ENCODE data around the gene CYSLTR2.

Gene CYSLTR2

DNA sequence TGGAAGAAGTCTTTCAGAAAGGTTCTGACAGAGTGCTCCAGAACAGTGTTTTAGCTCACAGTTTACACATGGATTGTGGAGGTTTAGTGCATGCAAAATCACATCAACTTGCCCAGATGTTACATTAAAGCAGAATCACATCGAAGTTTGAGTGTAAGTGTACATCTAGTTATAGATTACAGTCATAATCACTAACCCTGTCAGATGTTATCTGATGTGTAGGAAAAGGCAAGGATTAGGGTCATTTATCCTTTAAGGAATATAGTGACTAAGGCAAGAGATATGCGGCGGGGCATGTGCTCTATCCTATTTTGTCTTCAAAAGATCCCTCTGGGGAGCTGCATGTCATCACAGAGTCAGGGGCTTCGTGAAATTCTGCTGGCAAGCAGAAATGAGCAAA lies 66.9 kb downstream of the CYSLTR2 start:
- no peaks in the 10 kb centered on the region for H3K4me1 Mint-ChIP-seq
- peaks cover 61% of the 10 kb centered on the region for H3K9me3 Mint-ChIP-seq
- H3K27me3 Mint-ChIP-seq (ENCODE audit: low read depth, poor library complexity), result peaks cover 3% of the 10 kb centered on the region
- H3K4me3 Mint-ChIP-seq, result no peak overlapping the region
- no peaks in the 10 kb centered on the region for H3K36me3 Mint-ChIP-seq (ENCODE audit: low read depth)
- TF ChIP-seq CTCF (IDR thresholded peaks at IDR 0.05), result no peak
- H3K27ac Mint-ChIP-seq, result no peak overlapping the region
- no peak for DNase-seq

- Mint-ChIP-seq H3K9me3 (peaks cover 40% of the 10 kb centered on the region), H3K36me3 (ENCODE audit: low read depth) (no peaks in the 10 kb centered on the region), H3K4me3 (no peak overlapping the region), H3K27me3 (ENCODE audit: low read depth, poor library complexity) (peaks cover 3% of the 10 kb centered on the region), H3K27ac (no peak overlapping the region), H3K4me1 (peaks cover 12% of the 10 kb centered on the region)
- no peak for DNase-seq
- no peak for TF ChIP-seq CTCF (IDR thresholded peaks at IDR 0.05)
Measured at GRCh38 chr13:48723168-48723567, 69.4 kb downstream of the CYSLTR2 start.

DNA sequence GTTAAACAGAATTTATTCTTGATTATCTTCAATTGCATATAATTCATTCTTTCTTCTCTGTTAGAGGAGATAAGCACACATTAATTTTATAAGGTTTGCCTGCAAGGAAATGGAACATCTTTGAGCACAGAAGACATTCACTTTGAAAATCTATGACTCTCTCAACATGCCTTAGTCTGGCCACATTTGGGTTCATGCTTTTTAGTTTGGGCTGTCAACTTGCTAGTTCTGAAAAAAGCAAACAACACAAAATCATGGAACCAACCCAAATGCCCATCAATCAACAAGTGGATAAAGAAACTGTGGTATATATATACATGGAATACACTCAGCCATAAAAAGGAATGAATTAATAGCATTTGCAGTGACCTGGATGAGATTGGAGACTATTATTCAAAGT lies 71.5 kb downstream of the CYSLTR2 start:
- Mint-ChIP-seq H3K36me3 (ENCODE audit: low read depth) (no peaks in the 10 kb centered on the region), H3K27me3 (ENCODE audit: low read depth, poor library complexity) (peaks cover 3% of the 10 kb centered on the region), H3K9me3 (peaks cover 27% of the 10 kb centered on the region), H3K4me1 (peaks cover 12% of the 10 kb centered on the region), H3K4me3 (no peak overlapping the region), H3K27ac (no peak overlapping the region)
- TF ChIP-seq CTCF (IDR thresholded peaks at IDR 0.05), result no peak
- DNase-seq, result no peak

DNA sequence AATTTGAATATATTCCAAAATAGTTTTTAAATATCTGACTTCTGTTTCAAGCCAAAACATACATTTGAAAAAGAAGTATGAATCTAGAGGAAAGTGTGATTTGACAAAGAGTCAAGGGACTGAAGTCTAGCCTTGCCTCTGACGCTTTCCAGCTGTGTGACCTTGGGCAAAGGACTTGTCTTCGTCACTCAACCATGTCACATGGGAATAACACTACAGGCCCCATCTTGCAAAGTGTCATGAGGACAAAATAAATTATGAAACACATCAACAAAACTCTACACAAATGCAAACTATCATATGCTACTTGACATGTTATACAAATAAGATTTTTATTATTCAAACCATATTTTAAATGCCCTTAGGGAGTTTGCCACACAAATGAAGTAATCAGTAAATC lies 73.0 kb downstream of the CYSLTR2 start:
- Mint-ChIP-seq H3K27me3 (ENCODE audit: low read depth, poor library complexity) (peaks cover 3% of the 10 kb centered on the region), H3K4me1 (peaks cover 12% of the 10 kb centered on the region), H3K27ac (no peak overlapping the region), H3K4me3 (no peak overlapping the region), H3K9me3 (peaks cover 22% of the 10 kb centered on the region), H3K36me3 (ENCODE audit: low read depth) (no peaks in the 10 kb centered on the region)
- no peak for TF ChIP-seq CTCF (IDR thresholded peaks at IDR 0.05)
- no peak for DNase-seq

GRCh38 chr13:48727241-48728011 lies 73.7 kb downstream of the CYSLTR2 start:
- peaks cover 12% of the 10 kb centered on the region for H3K4me1 Mint-ChIP-seq
- peaks cover 15% of the 10 kb centered on the region for H3K9me3 Mint-ChIP-seq
- H3K27ac Mint-ChIP-seq, result no peak overlapping the region
- no peaks in the 10 kb centered on the region for H3K36me3 Mint-ChIP-seq (ENCODE audit: low read depth)
- H3K4me3 Mint-ChIP-seq, result no peak overlapping the region
- DNase-seq, result no peak
- TF ChIP-seq CTCF (IDR thresholded peaks at IDR 0.05), result no peak
- H3K27me3 Mint-ChIP-seq (ENCODE audit: low read depth, poor library complexity), result peaks cover 6% of the 10 kb centered on the region

GRCh38 chr13:48728226-48728625 lies 74.5 kb downstream of the CYSLTR2 start:
- H3K4me3 Mint-ChIP-seq, result no peak overlapping the region
- peaks cover 6% of the 10 kb centered on the region for H3K27me3 Mint-ChIP-seq (ENCODE audit: low read depth, poor library complexity)
- peaks cover 12% of the 10 kb centered on the region for H3K4me1 Mint-ChIP-seq
- H3K27ac Mint-ChIP-seq, result no peak overlapping the region
- no peak for TF ChIP-seq CTCF (IDR thresholded peaks at IDR 0.05)
- H3K9me3 Mint-ChIP-seq, result peaks cover 12% of the 10 kb centered on the region
- no peak for DNase-seq
- no peaks in the 10 kb centered on the region for H3K36me3 Mint-ChIP-seq (ENCODE audit: low read depth)

All from nephron progenitor cell (in vitro differentiated cells).